Liver (tissue), 3 donors: Measurements from ENCODE around the gene PDE4D.

Source experiments
- CTCF ChIP-seq: fragments of 150-350 bp; IDR thresholded peaks from 2 replicates; pipeline ENCODE4 v1.5.1; 2017; ENCODE audit warnings: improper control_type of control experiment, low read depth, low read length; ENCODE audit not compliant: missing input control
- EGR1 ChIP-seq, 2 donors: IDR thresholded peaks; 2 replicates each; pipeline ENCODE4 v1.6.1; 2016 to 2018; ENCODE audit warnings: antibody characterized with exemption in 2 of 2, low read depth in 2 of 2
- GABPA ChIP-seq, 2 donors: IDR thresholded peaks in 1 of 2; conservative IDR thresholded peaks in 1 of 2; 2 replicates each; pipeline ENCODE4 v1.6.1; 2016; ENCODE audit warnings: antibody characterized with exemption in 2 of 2, mild to moderate bottlenecking in 1 of 2, moderate library complexity in 1 of 2
- JUND ChIP-seq, 2 donors: IDR thresholded peaks; 2 replicates each; pipeline ENCODE4 v1.6.1; 2016; ENCODE audit warnings: antibody characterized with exemption in 2 of 2
- REST ChIP-seq: IDR thresholded peaks from 2 replicates; pipeline ENCODE4 v1.6.1; 2016; ENCODE audit warnings: antibody characterized with exemption, mild to moderate bottlenecking
- TAF1 ChIP-seq: conservative IDR thresholded peaks from 2 replicates; pipeline ENCODE4 v1.6.1; 2016; ENCODE audit warnings: antibody characterized with exemption, mild to moderate bottlenecking
- YY1 ChIP-seq: IDR thresholded peaks from 2 replicates; pipeline ENCODE4 v1.6.1; 2016; ENCODE audit warnings: antibody characterized with exemption, mild to moderate bottlenecking
- TF ChIP-seq, protein P1 (sequence below): IDR thresholded peaks from 2 replicates; pipeline ENCODE4 v1.6.1; 2016; ENCODE audit warnings: antibody characterized with exemption
- TF ChIP-seq, protein P2 (sequence below): IDR thresholded peaks from 2 replicates; pipeline ENCODE4 v1.6.1; 2016; ENCODE audit warnings: antibody characterized with exemption
- TF ChIP-seq, protein P3 (sequence below): IDR thresholded peaks from 2 replicates; pipeline ENCODE4 v1.6.1; 2016; ENCODE audit warnings: antibody characterized with exemption
- donor health status: healthy.
- donor health status: healthy.

GRCh38 chr5:59420596-59420995, 472.9 kb downstream of the PDE4D start:
- no peak for TF ChIP-seq CTCF
- TF ChIP-seq YY1 = no peak
- TF ChIP-seq, protein P1, sequence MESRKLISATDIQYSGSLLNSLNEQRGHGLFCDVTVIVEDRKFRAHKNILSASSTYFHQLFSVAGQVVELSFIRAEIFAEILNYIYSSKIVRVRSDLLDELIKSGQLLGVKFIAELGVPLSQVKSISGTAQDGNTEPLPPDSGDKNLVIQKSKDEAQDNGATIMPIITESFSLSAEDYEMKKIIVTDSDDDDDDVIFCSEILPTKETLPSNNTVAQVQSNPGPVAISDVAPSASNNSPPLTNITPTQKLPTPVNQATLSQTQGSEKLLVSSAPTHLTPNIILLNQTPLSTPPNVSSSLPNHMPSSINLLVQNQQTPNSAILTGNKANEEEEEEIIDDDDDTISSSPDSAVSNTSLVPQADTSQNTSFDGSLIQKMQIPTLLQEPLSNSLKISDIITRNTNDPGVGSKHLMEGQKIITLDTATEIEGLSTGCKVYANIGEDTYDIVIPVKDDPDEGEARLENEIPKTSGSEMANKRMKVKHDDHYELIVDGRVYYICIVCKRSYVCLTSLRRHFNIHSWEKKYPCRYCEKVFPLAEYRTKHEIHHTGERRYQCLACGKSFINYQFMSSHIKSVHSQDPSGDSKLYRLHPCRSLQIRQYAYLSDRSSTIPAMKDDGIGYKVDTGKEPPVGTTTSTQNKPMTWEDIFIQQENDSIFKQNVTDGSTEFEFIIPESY = no peak
- TF ChIP-seq, protein P2, sequence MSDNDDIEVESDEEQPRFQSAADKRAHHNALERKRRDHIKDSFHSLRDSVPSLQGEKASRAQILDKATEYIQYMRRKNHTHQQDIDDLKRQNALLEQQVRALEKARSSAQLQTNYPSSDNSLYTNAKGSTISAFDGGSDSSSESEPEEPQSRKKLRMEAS = no peak
- TF ChIP-seq JUND (IDR thresholded peaks at IDR 0.05) = no peak
- TF ChIP-seq TAF1 = no peak
- TF ChIP-seq, protein P3, sequence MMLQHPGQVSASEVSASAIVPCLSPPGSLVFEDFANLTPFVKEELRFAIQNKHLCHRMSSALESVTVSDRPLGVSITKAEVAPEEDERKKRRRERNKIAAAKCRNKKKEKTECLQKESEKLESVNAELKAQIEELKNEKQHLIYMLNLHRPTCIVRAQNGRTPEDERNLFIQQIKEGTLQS = no peak
- no peak for TF ChIP-seq GABPA (IDR thresholded peaks at IDR 0.05 in 1 of 2, conservative IDR thresholded peaks at IDR 0.05 in 1 of 2)
- no peak for TF ChIP-seq EGR1 (IDR thresholded peaks at IDR 0.05; ENCODE audit: low read depth in 2 of 2)
- no peak for TF ChIP-seq REST
